ENCODE results near the gene HIRA. TPM values are rescaled to one million over a fixed set of nuclear protein-coding genes. Genes with fewer than 3 reads are reported as not detected.

Gene HIRA
- total and polyA plus RNA-seq, 11 donors = 3.7 to 25.4 (median 17.3) TPM

- TF ChIP-seq POLR2A (IDR thresholded peaks at IDR 0.05) (no peak), CTCF (IDR thresholded peaks at IDR 0.05) (peak in 2 of 12 donors; percentile 11 to 20)
- DNase-seq = peak in 4 of 5 donors; percentile 29 to 68 (median 46)
- WGBS, 4 donors = 0 to 1% (median 0%) methylated on average over 9 to 53 of the region's 53 CpGs
- peaks cover 7 to 57% (median 29%) of the 10 kb centered on the region in 12 donors for H3K4me1 ChIP-seq
- H3K27ac ChIP-seq = peak overlapping the region; percentile 1 to 99 (median 81)
- H3K4me3 ChIP-seq = peak overlapping the region; percentile 62 to 95 (median 86)
- no peak for ATAC-seq
- intact Hi-C loops (cut with DNase I) = loop anchor here in 5 of 10 donors (5.0 to 10.0 kb wide), 3 partner anchors 46 to 254 kb away; partner anchors contain the start of genes CDC45 (in 3 of the 5), UFD1 (in 3 of the 5), CLTCL1 (in 1 of the 5) and SLC25A1 (in 1 of the 5)
- no peaks in the 10 kb centered on the region for H3K27me3 ChIP-seq
- no peaks in the 10 kb centered on the region for H3K9me3 ChIP-seq
- peaks cover 0 to 23% (median 19%) of the 10 kb centered on the region in 9 donors for H3K36me3 ChIP-seq
These were observed 517 bp downstream of the HIRA start for GRCh38 chr22:19430890-19431541.

DNA sequence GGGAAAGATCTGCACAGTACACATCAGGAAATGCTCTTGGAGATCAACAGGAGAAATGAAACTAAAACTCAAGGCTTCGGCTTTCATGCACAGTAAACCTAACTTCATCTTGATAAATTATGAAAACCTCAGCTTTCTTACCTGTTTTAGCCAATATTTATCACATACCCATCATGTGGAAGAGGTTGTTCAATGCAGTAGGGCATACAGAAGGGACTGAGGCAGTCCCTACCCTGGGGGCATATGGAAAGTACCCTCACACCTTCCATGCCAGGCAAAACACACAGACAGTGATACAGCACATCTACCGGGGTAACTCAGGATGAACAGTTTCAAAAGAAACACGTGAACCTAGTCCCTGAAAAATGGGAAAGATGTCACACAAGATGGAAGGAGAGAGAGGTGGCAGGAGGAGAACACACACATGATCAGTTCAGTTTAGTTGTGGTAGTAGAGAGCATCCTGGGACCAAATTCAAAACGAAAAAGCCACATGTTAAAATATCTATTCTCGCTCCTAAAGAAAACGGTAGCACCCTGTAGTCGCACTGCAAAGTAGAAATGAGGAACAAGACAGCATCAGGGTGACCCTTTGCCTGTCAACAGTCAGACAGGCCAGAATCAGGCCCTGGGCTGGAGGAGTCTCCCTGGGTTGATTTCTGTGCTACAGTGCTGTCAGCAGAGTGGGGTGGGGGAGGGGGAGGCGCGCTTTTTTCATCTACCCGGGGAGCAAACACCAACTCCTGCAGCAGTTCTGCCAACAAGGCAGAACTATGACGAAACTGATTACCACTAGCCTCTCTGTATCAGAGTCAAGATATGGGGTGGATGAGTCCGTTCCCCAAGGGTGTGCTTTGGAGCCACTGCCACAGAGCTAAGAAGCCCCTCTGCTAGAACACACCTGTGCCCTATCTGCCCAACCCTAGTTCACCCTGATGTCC lies 1.3 kb downstream of the HIRA start:
- WGBS, 4 donors = 7 to 12% (median 10%) methylated on average over 12 of the region's 12 CpGs
- DNase-seq (peak in 1 of 5 donors; percentile 35), ATAC-seq (no peak)
- Histone ChIP-seq H3K27ac (peak overlapping the region in 11 of 12 donors; percentile 41 to 99 (median 83)), H3K27me3 (no peaks in the 10 kb centered on the region), H3K9me3 (no peaks in the 10 kb centered on the region), H3K36me3 (peaks cover 0 to 15% (median 11%) of the 10 kb centered on the region in 9 donors), H3K4me1 (peaks cover 7 to 64% (median 31%) of the 10 kb centered on the region in 12 donors), H3K4me3 (peak overlapping the region; percentile 62 to 95 (median 86))
- intact Hi-C loops (cut with DNase I) = loop anchor here in 5 of 10 donors (5.0 to 10.0 kb wide), 3 partner anchors 47 to 253 kb away; partner anchors contain the start of genes CDC45 (in 3 of the 5), UFD1 (in 3 of the 5), CLTCL1 (in 1 of the 5) and SLC25A1 (in 1 of the 5)
- TF ChIP-seq POLR2A (IDR thresholded peaks at IDR 0.05) = no peak
- no peak for TF ChIP-seq CTCF (IDR thresholded peaks at IDR 0.05)

DNA sequence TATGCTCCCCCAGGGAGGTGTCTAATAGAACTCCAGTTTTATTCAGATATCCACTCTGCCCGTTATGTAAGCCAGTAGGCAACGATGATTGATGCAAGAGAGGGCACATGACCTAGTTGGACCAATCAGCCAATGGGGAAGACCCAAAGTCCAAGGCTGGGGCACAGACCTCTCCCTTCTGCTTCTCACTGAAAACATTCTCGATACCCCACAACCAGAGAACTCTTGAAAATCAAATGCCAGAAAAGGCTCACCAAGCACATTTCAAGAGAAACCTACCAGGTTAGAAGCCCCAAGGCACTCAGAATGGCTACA lies 7.4 kb downstream of the HIRA start:
- ATAC-seq (no peak), DNase-seq (no peak)
- no peaks in the 10 kb centered on the region for H3K9me3 ChIP-seq
- intact Hi-C loops (cut with DNase I) = no loop called here
- no peak overlapping the region for H3K27ac ChIP-seq
- no peaks in the 10 kb centered on the region for H3K27me3 ChIP-seq
- no peak for TF ChIP-seq POLR2A (IDR thresholded peaks at IDR 0.05)
- no peak for TF ChIP-seq CTCF (IDR thresholded peaks at IDR 0.05)
- peaks cover 0 to 77% (median 20%) of the 10 kb centered on the region in 12 donors for H3K4me1 ChIP-seq
- no peak overlapping the region for H3K4me3 ChIP-seq
- 86 to 93% (median 90%) methylated on average over 3 of the region's 3 CpGs for WGBS, 4 donors
- H3K36me3 ChIP-seq = no peaks in the 10 kb centered on the region
